ENCODE measurements around the gene KDM4B. TPM values are rescaled to one million over a fixed set of nuclear protein-coding genes. Genes with fewer than 3 reads are reported as not detected.
"Not testable (repeated sequence)": the region's sequence is repeated elsewhere in the genome, so short reads cannot be mapped to it uniquely, and the experiment has no call there.

Gene KDM4B
- total RNA-seq, 1 donor from 2014 or later: 30.9 TPM

DNA sequence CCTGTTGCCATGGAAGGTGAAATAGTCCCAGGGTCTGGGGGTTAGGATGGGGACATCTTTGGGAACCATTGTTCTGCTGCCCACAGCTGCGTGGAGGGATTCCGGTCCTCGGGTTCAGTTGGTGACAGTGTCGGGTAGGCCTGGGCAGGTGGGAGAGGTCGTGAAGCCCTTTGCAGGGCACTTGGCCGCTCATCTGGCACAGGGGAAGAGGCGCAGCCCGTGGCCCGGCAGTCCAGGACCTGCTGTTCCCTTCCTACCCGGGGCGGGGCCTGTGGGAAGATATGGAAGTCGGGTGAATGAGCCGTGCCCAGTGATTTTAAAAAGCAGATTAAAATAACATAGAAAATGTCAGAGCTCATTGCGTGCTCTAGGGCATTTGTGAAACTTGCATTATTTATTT is 44.8 kb downstream of the KDM4B start:
- no peak for DNase-seq

DNA sequence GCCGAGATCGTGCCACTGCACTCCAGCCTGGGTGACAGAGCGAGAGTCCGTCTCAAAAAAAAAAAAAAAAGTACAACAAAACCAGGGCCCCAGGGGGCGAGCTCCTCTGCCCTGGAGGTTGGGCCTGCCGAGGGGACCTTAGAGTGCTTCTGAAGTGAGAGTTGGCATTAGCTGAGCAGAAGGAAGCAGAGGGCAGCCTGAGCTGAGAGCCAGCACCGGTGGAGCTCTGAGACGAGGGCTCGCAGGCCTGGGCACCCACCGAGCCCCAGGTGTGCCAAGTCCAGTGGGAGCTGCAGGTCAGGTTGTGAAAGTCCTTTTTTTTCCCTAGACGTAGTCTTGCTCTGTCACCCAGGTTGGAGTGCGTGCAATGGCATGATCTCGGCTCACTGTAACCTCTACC is 46.0 kb downstream of the KDM4B start:
- no peak for DNase-seq

DNA sequence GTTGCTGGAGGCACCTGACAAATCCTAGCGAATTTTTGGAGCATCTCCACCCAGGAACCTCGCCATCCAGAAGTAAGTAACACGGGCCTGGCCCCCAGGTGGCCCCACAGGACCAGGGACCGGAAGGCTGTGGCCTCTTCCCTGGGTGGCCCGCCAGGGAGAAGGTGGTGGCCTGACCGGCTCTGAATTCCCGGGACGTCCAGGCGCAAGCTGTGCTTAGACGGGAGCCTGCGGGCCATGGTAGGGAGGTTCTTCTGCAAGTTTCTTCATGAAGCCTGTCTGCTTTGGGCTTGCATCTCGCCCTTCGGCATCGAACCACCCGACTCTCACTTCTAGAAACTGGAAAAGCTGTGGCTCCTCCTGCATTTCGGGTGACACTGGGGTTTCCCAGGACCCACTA is 47.4 kb downstream of the KDM4B start:
- DNase-seq: no peak

DNA sequence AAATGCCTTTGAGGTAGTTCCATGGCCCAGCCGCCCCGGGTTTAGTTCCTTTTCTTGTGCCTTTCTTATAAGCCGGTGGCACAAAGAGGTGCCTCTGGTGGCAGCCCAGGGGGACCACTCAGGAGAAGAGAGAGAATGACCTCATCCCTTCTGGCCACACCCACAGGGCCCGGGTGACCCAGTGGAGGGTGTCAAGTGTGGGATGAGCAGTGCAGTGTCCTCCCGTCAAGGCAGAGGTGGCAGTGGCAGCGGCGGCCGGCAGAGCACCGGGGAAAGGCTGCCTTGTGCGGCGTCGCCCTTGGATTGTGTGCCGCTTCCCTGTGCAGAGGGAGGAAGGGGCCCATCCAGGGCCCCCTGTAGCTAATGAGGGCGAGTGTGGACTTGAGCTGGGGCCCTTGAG is 47.9 kb downstream of the KDM4B start:
- no peak for DNase-seq

DNA sequence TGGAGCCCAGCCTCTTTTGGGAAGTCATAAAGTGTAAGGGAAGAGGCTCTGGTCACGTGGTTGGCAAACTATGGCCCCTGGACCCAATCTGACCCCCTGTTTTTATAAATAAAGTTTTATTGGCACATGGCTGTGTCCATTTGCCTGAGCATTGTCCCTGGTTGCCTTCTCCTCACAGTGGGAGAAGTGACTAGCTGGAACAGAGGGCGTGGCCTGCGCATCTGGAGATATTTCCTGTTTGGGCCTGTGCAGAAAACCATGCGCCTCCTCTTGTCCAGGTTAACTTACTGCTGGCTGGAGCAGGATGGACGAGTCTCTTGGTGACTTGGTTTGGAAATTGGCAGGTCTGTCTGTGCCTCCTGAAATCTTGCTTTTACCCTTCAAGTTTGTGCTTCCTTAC is 48.3 kb downstream of the KDM4B start:
- DNase-seq: no peak

DNA sequence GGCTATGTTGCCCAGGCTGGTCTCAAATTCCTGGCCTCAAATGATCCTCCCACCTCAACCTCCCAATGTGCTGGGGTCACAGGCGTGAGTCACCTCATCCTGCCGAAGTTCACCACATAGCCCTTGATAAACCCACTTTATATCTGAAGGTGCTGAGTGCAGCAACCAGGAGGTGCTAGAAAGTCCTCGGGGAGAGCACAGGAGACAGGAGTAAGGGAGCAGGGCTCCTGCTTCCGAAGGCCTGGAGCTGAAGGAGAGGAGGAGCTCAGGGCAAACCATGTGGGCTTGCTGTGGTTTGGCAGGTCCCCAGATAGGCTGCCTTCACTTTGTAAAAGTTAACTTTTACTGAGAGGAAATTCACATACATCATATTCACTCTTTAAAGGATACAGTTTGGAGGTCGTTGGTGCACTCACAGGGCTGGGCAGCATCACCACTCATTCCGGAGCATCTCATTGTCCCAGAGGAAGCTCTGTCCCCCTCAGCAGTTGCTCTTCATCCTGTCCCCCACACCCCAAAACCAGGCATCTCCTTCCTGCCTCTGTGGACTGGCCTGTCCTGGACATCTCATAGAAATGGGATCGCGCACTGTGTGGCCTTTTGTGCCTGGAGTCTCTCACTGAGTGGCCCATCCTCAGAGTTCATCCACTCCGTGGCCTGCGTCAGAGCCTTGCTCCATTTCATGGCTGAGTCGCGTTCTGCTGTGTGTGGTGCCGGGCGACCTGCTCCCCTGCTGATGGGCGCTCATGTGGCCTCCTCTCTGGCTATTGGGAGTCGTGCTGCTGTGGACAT is 49.5 kb downstream of the KDM4B start:
- no peak for DNase-seq

DNA sequence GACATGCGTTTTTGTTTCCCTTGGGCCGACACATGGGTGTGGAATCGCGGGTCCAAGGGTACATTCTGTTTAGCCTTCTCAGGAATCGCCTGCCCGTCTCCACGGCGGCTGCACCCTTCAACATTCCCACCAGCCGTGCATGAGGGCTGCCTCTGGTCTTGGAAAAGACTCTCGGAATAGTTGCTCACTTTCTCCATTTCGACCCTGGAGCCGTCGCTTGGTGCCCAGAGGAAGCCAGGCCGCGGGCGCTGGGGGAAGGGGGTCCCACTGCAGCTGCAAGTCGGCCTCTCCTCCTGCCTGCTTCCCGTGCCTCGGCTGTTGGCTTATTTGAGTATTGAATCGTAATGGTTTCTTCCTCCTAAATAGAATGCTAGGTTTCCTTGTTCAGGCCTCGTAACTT is 51.5 kb downstream of the KDM4B start:
- DNase-seq: no peak

DNA sequence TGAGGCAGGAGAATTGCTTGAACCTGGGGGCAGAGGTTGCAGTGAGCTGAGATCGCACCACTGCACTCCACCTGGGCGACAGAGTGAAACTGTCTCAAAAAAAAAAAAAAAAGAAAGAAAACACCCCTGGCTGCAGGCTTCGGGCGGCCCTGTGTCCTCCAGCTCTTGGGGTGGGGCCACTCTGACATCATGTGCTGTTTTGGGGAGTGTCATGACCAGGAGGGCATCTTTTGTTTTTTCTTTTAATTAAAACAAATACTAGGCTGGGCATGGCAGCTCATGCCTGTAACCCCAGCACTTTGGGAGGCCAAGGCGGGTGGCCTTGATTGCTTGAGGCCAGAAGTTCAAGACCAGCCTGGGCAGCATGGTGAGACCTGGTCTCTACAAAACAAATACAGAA is 52.1 kb downstream of the KDM4B start:
- no peak for DNase-seq

DNA sequence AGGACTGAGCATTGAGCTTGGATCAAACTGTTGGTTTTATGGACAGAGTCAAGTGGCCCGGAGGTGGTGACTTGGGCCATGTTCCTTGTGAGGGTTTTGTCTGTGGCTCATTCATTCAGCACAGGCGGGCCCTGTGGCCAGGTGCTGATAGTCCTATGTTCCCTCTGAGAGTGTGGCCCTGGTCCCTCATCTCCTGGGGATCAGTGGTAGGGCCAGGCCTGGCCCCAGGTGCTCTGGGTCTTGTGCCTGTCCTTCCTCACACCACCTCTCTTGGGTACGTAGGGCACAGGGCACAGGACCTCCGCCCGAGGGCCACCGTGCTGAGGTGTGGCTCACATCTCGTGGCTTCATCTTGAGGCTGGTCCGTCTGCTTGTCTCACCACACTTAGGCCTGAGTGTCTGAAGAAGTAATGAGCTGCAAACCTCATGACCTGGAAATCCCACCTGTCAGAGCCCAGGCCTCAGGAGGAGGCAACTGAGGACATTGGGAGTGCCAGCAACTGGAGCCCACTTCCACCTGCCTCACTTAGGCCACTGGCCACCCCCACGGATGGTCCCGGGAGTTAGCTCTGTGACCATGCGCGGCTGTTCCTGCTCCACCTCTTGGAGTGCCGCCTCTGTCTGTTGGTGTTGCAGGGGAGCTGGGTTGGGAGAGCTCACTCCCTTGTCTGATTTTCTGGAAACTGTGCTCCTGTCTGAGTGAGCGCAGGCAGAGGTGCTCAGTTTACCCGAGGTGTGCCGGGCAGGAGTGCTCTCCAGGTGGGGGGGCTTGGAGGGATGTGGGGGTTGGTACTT is 53.4 kb downstream of the KDM4B start:
- DNase-seq: no peak

DNA sequence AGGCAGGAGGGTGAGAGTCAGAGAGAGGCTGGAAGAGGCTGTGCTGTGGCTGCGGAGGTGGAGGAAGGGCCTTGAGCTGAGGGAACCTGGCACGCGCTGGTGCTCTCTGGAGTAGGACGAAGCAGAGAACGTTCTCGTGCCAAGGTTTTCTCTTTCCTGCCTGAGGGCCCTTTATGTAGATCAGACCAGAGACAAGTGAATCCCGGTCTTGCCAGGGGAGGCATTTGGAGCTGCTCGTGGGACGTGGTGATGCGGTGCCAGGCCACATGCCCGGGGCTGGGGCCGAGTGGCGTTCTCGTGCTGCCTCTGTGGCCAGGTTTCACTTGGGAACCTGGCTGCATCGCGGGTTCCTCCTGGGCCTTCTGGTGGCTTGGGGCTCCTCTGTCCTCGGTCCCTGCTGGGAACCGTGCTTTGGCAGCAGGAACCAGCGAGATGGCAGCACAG is 54.2 kb downstream of the KDM4B start:
- no peak for DNase-seq

DNA sequence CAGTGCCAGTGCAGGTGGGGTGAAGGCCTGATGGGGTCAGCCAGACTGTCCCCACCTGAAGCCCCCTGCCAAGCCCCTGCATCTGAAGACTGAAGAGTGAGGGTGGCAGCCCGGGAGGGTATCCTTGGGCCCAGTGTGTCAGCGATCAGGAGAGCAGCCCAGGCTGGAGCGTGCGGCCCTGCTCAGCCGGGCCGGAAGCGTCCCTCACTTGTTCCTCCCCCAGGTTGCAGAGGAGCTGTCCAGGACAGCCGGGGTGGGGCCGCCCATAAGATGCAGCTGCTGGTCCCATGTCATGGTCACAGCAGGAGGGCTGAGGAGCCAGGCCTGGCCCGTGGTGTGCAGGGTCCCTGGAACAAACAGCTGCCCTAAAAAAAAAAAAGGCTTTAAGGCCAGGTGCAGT is 55.4 kb downstream of the KDM4B start:
- DNase-seq: no peak

DNA sequence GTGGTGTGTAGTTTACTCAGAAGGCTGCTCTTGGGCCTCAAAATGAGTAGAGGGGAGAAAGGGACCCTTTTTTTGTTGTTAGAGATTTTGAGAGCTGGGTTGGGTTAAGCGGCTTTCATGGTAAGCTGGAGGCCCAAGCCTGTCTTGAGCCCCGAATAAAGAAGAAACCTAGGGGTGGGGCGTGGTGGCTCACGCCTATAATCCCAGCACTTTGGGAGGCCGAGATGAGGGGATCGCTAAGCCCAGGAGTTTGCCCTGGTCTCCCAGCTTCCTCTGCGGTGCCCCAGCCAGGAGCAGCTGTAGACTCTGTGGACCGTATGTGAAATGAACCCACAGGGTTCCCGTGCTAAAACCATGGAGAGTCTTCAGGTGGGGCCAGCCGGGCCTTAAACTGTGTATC is 56.1 kb downstream of the KDM4B start:
- no peak for DNase-seq

DNA sequence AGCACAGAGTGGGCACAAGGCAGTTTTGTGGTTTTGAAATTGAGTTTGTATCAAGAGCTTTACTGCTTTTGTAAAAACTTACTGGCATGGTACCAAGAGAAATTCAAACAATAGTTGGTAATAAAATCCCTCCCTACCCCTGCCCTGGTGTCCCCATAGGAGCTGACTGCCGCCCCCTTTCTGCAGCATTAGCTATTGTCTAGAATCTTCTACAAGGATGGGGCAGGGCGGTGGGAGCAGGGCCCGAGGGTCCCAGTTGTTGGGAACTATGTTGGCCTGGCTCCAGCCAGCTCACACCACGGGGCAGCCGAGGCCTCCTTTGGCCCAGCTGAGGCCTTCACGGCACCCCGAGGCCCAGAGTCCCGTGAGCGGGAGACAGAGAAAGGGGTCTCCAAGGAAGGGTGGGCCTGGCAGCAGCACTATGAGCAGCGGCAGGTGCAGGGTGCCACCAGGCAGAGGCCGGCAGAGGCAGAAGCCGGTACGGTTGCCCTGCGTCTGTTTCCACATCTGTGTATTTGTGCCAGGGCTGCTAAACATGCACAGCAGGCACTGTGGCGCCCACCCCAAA is 57.9 kb downstream of the KDM4B start:
- DNase-seq: no peak

DNA sequence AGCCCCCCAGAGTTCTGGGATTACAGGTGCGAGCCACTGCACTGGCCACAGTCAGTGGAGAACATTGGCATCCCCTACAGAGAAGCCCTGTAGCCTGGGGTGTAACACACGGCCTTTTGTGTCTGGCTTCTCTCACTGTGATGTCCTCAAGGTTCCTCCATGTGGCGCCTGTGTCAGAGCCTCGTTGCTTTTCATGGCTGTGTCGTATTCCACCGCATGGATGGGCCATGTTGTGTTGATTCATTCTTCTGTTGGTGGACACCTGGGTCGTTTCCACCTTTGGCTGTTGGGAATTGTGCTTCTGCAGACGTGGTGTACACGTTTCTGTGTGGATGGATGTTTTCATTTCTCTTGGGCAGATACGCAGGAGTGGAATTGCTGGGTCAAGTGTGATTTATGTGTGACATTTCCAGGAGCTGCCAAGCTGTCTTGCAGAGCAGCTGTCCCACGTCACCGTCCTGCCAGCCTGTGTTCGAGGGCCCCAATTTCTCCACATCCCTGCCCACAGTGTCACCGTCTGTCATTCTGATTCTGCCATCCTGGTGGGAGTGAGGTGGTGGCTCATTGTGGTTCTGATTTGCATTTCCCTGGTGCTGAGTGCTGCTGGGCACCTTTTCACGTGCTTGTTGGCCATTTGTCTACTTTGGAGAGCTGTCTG is 59.4 kb downstream of the KDM4B start:
- no peak for DNase-seq

DNA sequence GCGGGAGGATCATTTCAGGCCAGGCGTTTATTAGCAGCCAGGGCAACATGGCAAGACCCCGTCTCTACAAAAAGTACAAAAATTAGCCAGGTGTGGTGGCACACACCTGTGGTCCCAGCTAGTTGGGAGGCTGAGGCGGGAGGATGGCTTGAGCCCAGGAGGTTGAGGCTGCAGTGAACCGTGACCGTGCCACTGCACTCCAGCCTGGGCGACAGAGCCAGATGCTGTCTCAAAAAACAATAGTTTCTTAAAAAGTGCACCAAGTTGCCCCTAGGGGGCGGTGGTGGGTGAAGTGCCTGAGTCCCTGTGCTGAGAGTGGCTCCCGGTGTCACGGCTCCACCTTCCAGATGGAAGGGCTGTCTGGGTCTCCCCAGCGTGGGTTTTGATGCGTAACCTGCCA is 60.7 kb downstream of the KDM4B start:
- not testable (repeated sequence) for DNase-seq

DNA sequence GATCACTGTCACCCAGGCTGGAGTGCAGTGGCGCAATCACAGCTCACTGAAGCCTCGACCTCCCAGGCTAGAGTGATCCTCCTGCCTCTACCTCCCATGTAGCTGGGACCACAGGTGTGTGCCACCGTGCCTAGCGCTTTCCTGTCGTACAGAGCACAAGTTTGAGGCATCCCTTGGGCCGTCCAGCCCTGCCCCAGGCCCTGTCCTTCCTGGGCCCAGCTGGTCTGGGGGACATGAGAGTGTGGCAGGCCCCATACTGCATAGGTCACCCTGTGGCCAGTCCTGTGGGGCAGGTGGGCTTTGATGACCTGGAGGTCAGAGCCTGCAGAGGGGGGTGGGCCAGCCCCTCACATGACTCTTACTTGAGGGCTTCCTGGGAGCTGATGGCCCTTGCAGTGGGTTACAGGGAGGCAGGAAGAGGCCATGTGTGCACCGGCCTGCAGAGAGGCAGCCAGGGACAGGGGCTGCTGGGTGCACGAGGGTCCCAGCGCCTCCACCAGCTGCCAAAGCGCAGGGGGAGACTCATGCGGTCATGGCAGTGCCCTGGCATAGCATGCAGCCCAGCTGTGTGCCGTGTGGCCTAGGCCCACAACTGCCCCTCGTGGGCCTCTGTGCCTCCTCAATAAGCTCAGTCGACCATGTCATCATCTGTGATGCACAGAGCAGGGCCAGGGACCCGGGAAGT is 61.4 kb downstream of the KDM4B start:
- DNase-seq: no peak

DNA sequence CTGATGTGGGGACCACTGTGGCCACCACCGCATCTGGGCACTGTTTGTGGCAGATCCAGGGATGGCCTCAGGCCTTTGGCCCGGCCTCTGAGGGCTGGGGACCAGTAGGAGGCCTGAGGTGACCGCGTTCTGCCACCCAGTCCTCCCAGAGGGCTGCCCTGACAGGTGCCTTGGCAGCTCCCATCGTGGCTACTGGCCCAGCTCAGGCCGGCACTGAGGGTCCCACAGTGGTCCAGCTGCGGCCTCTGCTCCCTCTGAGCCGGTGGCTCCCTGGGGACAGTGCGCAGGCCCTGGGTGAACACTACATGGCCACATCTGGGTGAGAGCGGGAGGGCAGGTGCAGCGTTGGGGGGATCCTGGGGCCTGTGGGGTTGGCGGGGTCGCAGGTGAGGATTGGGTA is 61.9 kb downstream of the KDM4B start:
- no peak for DNase-seq

DNA sequence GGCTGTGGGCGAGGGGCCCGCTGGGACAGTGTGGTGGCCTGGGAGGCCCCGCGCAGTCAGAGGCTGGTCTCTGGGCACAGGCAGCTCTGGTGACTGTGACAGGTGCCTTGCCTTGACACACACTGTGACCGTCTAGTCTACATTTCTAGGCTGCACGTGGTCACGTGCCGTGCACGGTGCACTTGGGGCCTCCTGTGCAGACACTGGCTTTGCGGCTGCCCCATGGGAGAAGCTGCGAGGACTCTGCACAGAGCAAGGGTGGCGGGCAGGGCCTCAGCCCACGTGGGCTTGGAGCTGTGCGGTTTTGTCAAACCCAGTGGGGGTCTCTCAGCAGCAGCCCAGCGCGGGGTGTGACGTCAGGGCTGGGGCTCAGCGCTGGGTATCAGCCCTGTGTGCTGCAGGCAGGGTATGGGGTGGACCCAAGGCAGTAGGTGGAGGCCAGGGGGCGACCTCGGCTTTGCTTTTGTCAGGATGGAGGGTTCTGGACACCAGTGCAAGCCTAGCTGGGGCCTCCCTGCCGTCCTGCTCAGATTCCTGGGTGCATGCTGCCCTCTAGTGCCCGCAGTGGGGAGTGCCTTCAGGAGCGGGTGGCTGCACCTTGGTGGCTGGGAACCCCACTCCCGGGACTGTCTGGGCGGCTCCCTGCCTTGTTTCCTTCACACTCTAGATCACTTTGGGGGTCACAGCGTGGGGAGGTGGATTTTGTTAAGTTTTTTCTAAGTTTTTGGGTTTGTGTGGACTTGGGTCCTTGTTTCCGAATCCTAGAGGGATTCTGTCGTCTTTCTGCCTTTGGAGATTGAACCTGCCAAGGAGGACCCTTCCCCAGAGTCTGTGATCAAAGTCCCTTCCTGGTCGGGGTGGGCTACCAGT is 62.6 kb downstream of the KDM4B start:
- DNase-seq: peak; percentile 75

DNA sequence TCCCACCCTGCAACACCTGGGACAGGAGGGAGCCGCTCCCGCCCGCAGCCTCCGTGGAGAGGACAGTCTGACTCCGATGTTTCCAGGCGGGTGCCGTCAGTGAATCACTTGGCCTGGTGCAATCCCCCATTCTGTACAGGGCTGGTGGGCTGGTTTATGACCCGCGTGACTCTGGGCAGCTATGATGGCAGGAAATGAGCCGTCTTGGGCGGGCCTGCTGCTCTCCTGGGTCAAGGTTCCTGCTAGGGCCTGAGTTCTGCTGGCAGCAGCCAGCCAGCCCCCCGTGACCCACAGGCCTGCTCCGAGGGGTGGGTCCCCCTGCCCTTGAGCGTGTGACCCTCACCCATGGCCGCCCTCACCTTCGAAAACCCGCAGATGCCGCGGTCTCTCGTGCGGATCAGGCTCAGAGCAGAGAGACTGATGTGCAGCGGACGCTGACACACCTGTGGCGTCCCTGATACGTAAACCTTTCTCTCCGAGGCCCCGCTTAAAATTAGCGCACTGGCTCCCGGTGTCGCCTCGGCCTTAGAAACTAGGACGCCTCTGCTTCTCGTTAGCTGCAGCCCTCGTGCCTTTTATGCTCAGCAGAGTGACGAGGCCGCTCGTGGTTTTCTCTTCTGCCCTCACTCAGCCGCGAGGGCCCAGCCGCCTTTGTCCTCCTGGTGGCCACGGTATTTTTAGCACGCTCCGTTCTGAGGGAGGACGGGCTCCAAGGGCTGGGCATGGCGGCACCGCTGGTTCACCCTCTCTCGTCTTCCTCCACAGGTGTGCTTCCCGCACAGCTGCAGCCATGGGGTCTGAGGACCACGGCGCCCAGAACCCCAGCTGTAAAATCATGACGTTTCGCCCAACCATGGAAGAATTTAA is 63.4 kb downstream of the KDM4B start:
- DNase-seq: no peak

DNA sequence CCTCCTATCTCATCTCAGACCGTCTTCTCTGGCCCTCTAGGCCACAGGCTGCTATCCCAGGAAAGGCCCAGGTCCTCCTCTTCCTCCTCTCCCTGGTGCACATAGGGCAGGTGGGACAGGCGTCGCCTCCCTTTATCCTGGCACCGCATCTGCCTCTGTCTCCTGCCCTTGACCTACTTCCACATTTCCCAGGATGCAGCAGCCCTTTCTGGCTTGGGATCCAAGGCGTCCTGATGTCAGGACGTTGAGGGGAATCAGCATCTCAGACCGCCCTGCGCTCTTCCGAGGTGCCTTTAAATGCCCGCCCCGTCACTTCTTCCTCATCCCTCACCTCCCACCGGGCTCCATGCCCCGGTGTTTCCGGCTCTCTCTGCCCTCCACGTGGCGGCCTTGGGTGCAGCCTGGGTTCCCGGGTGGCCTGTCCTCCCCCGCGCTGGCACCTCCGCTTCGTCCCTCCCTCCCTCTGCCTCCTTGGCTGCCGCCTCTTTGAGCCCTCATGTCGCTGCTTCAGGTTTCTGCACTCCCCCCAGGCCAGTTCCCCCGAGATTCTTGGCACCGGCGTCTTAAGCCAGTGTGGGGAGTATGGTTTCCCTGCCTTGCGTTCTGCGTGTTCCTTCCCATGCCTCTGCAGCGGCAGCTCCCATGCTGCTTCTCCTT is 66.3 kb downstream of the KDM4B start:
- no peak for DNase-seq
